ENCODE data around the gene PROC. TPM values are rescaled to one million over a fixed set of nuclear protein-coding genes. Genes with fewer than 3 reads are reported as not detected.

Gene PROC
- total and polyA plus RNA-seq, 2 of the 8 experiments (the other 6 are each of a cell fraction or from before 2014, with no cell fraction given) = 1.5 to 1.6 TPM

- no peak for FAIRE-seq
- Histone ChIP-seq H2AFZ (ENCODE audit: low read length) (peak overlapping the region; percentile 19; the same call in 1 of the 2 replicates), H3K79me2 (ENCODE audit: control insufficient read depth in 1 of 2, insufficient read depth in 2 of 2, low read length in 2 of 2) (peaks cover 0 to 46% of the 10 kb centered on the region in 2 experiments; a peak in 2 of 4 replicates)
- TF ChIP-seq SUZ12 (IDR thresholded peaks at IDR 0.05; ENCODE audit: low read length) = no peak
- TF ChIP-seq, protein P1, sequence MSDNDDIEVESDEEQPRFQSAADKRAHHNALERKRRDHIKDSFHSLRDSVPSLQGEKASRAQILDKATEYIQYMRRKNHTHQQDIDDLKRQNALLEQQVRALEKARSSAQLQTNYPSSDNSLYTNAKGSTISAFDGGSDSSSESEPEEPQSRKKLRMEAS (IDR thresholded peaks at IDR 0.05) = peak; percentile 60
- peak; percentile 76 to 86; a peak in 3 of 4 replicates for TF ChIP-seq SIN3A (conservative IDR thresholded peaks at IDR 0.05 in 1 of 2, IDR thresholded peaks at IDR 0.05 in 1 of 2; ENCODE audit: low read depth in 1 of 2, low read length in 2 of 2)
- peak; percentile 64; the same call in 1 of the 2 replicates for TF ChIP-seq CREB1 (IDR thresholded peaks at IDR 0.05)
- TF ChIP-seq TEAD4 (IDR thresholded peaks at IDR 0.05; ENCODE audit: low read depth, low read length) = no peak
- no peak for TF ChIP-seq CTBP2 (IDR thresholded peaks at IDR 0.05; ENCODE audit: borderline replicate concordance, insufficient read depth, insufficient read length, low read length)
- no peak for TF ChIP-seq CBX8 (IDR thresholded peaks at IDR 0.05; ENCODE audit: borderline replicate concordance, low read depth, low read length)
- TF ChIP-seq RXRA (IDR thresholded peaks at IDR 0.05; ENCODE audit: insufficient read depth, low read depth, low read length) = no peak
- TF ChIP-seq SAP30 (IDR thresholded peaks at IDR 0.05; ENCODE audit: insufficient read depth, insufficient replicate concordance, low read length) = peak; percentile 42
- TF ChIP-seq NANOG (IDR thresholded peaks at IDR 0.05; ENCODE audit: insufficient read depth, low read depth, low read length, poor library complexity, severe bottlenecking) = peak; percentile 45
Observed at GRCh38 chr2:127386764-127387654, 31.2 kb upstream of the PROC start.

More at GRCh38 chr2:127386764-127387654, 31.2 kb upstream of the PROC start:
- no peak overlapping the region for H3K4ac ChIP-seq (replicated peaks; ENCODE audit: insufficient read length, low read depth, low read length)
- H3K4me2 ChIP-seq (ENCODE audit: insufficient read depth in 1 of 2, low read depth in 2 of 2, low read length in 2 of 2) = peak overlapping the region; percentile 74 to 85
- no peak overlapping the region for H3K56ac ChIP-seq (replicated peaks; ENCODE audit: insufficient read length, low read depth, low read length)
- no peak overlapping the region for H2BK120ac ChIP-seq (replicated peaks; ENCODE audit: low read depth, low read length)
- WGBS, 2 experiments (ENCODE audit: extremely low coverage in 1 of 2, insufficient coverage in 1 of 2, insufficient read length in 1 of 2, insufficient replicate concordance in 2 of 2, low coverage in 1 of 2, low lambda C conversion rate in 2 of 2, missing lambda C conversion rate in 1 of 2) = 24% methylated on average over 10 of the region's 58 CpGs; no CpG with 5 or more reads in 1 of the 2 experiments
- H2BK15ac ChIP-seq (ENCODE audit: low read length) = no peak overlapping the region
- ChIA-PET POLR2A (ENCODE audit: partially characterized antibody) (no interaction called here), CTCF (ENCODE audit: partially characterized antibody) (interaction anchor here (1.3 kb wide), 1 partner anchor 10 kb away, joined by 4 read pairs; no protein-coding TSS in a partner anchor)
- H3K36me3 ChIP-seq (ENCODE audit: control insufficient read depth in 2 of 4, insufficient read depth in 4 of 4, low read length in 3 of 4) = no peaks in the 10 kb centered on the region
- no peak overlapping the region for H3K18ac ChIP-seq (ENCODE audit: extremely low read depth, low read length)
- H3K14ac ChIP-seq (ENCODE audit: insufficient read length) = no peak overlapping the region
- peaks cover 5% of the 10 kb centered on the region; the same call in 1 of the 2 replicates for H3K79me1 ChIP-seq (ENCODE audit: low read depth, low read length)
- peak overlapping the region; percentile 61 to 89 (median 78) for H3K9ac ChIP-seq (replicated peaks in 1 of 4; ENCODE audit: extremely low read depth in 1 of 4, low read depth in 3 of 4, low read length in 3 of 4)
- H4K91ac ChIP-seq (replicated peaks; ENCODE audit: insufficient read length, low read length) = no peak overlapping the region
- no peak overlapping the region for H2AK5ac ChIP-seq (ENCODE audit: low read depth, low read length)
- no peak overlapping the region for H3K23ac ChIP-seq (ENCODE audit: insufficient read length)
- peak overlapping the region; percentile 76; the same call in 1 of the 2 replicates for H4K8ac ChIP-seq (ENCODE audit: extremely low read depth, insufficient read depth, low read length)
- no peak overlapping the region for H4K5ac ChIP-seq (ENCODE audit: insufficient read length, low read depth, low read length)
- no peak overlapping the region for H2BK5ac ChIP-seq (ENCODE audit: low read depth, low read length)
- H3K4me1 ChIP-seq (replicated peaks in 1 of 4; ENCODE audit: control insufficient read depth in 3 of 4, insufficient read depth in 4 of 4, low read length in 3 of 4) = peaks cover 0 to 8% (median 3%) of the 10 kb centered on the region in 4 experiments; a peak in 3 of 7 replicates
- H3K27ac ChIP-seq (ENCODE audit: low read depth, low read length) = peak overlapping the region; percentile 77; the same call in 1 of the 2 replicates
- H2BK20ac ChIP-seq (ENCODE audit: low read length) = no peak overlapping the region
- no peak overlapping the region for H2BK12ac ChIP-seq (ENCODE audit: low read depth, low read length)
- peaks cover 0 to 9% of the 10 kb centered on the region in 2 experiments for H4K20me1 ChIP-seq (replicated peaks in 1 of 2; ENCODE audit: control insufficient read depth in 1 of 2, insufficient read depth in 2 of 2, low read length in 2 of 2)
- peak overlapping the region; percentile 69 to 92 (median 78) for H3K4me3 ChIP-seq (ENCODE audit: extremely low read depth in 1 of 4, insufficient read depth in 2 of 4, low read depth in 3 of 4, low read length in 4 of 4)
- peaks cover 5% of the 10 kb centered on the region for H3K23me2 ChIP-seq (ENCODE audit: low read depth, low read length)
- no peaks in the 10 kb centered on the region for H3K9me3 ChIP-seq (ENCODE audit: insufficient read depth in 2 of 2, low read depth in 1 of 2, low read length in 1 of 2)
- H3K27me3 ChIP-seq (replicated peaks in 1 of 4; ENCODE audit: control insufficient read depth in 3 of 4, extremely low read depth in 1 of 4, insufficient read depth in 3 of 4, low read length in 3 of 4) = no peaks in the 10 kb centered on the region; a peak in 1 of 7 replicates
- peak in 1 of 2 experiments; percentile 83 for DNase-seq (ENCODE audit: low read depth in 1 of 2, low spot score in 2 of 2)
